Neural progenitor cell (in vitro differentiated cells): ENCODE measurements around the gene CSNK2A3. TPM values are rescaled to one million over a fixed set of nuclear protein-coding genes. Genes with fewer than 3 reads are reported as not detected.

ENCODE experiments used
- DNase-seq: peaks from one replicate; pipeline ENCODE4 v3.0.0-alpha.2; 2016; ENCODE audit warnings: low spot score
- H2AFZ ChIP-seq: fragments of 200-600 bp; sonication (generic); replicated peaks from 2 replicates; pipeline ENCODE4 v1.6.1; 2016; ENCODE audit warnings: antibody characterized with exemption
- H3F3A ChIP-seq: fragments of 200-600 bp; sonication (generic); 2 replicates; pipeline ENCODE4 v1.6.1; 2016; ENCODE audit warnings: antibody characterized with exemption, low read depth
- H3K27ac ChIP-seq: fragments of 200-600 bp; sonication (generic); 2 replicates; pipeline ENCODE4 v1.5.1; 2016; ENCODE audit warnings: mild to moderate bottlenecking
- H3K27me3 ChIP-seq: fragments of 200-600 bp; sonication (generic); 2 replicates; pipeline ENCODE4 v1.6.1; 2016; ENCODE audit warnings: mild to moderate bottlenecking, moderate library complexity
- H3K36me3 ChIP-seq: fragments of 200-600 bp; sonication (generic); 2 replicates; pipeline ENCODE4 v1.5.1; 2016
- H3K4me1 ChIP-seq: fragments of 200-600 bp; sonication (generic); 2 replicates; pipeline ENCODE4 v1.6.1; 2016; ENCODE audit warnings: mixed run types
- H3K4me2 ChIP-seq: fragments of 200-600 bp; sonication (generic); 2 replicates; pipeline ENCODE4 v1.6.1; 2016
- H3K4me3 ChIP-seq: fragments of 200-600 bp; sonication (generic); 2 replicates; pipeline ENCODE4 v1.5.1; 2016
- H3K79me2 ChIP-seq: fragments of 200-600 bp; sonication (generic); 2 replicates; pipeline ENCODE4 v1.6.1; 2016; ENCODE audit warnings: low read depth
- H3K9ac ChIP-seq: fragments of 200-600 bp; sonication (generic); 2 replicates; pipeline ENCODE4 v1.6.1; 2016
- H3K9me3 ChIP-seq: fragments of 200-600 bp; sonication (generic); 2 replicates; pipeline ENCODE4 v1.5.1; 2016; ENCODE audit warnings: low read depth
- H4K20me1 ChIP-seq: fragments of 200-600 bp; sonication (generic); 2 replicates; pipeline ENCODE4 v1.6.1; 2016; ENCODE audit warnings: low read depth
- H3K27ac Mint-ChIP-seq: 3 replicates; pipeline ENCODE4 v1.8.0; 2021; ENCODE audit warnings: mixed read lengths
- H3K27me3 Mint-ChIP-seq: 2 replicates; pipeline ENCODE4 v1.8.0; 2022; ENCODE audit warnings: low read depth, mild to moderate bottlenecking, inconsistent platforms, moderate library complexity, mixed read lengths; ENCODE audit not compliant: insufficient read depth
- H3K36me3 Mint-ChIP-seq: 3 replicates; pipeline ENCODE4 v1.8.0; 2021; ENCODE audit warnings: mixed read lengths
- H3K4me1 Mint-ChIP-seq: 3 replicates; pipeline ENCODE4 v1.8.0; 2021; ENCODE audit warnings: mixed read lengths
- H3K4me3 Mint-ChIP-seq: 3 replicates; pipeline ENCODE4 v1.8.0; 2021; ENCODE audit warnings: mild to moderate bottlenecking, moderate library complexity, mixed read lengths
- H3K9me3 Mint-ChIP-seq: 3 replicates; pipeline ENCODE4 v1.8.0; 2020; ENCODE audit warnings: mixed read lengths
- EZH2 ChIP-seq: fragments of 200-600 bp; sonication (generic); IDR thresholded peaks from 2 replicates; pipeline ENCODE4 v1.6.1; 2017; ENCODE audit warnings: antibody characterized with exemption, mild to moderate bottlenecking, moderate library complexity
- EZH2phosphoT487 ChIP-seq: fragments of 200-600 bp; sonication (generic); IDR thresholded peaks from 2 replicates; pipeline ENCODE4 v1.6.1; 2017; ENCODE audit warnings: antibody characterized with exemption
- total RNA-seq: library from RNA; depleted of rRNA; stranded (reverse); fragments of >200 nt; gene quantifications from 2 replicates; pipeline ENCODE4 v1.2.3, GENCODE V29; 2015; ENCODE audit warnings: low replicate concordance
- TF ChIP-seq, protein P1 (sequence below): fragments of 200-600 bp; sonication (generic); IDR thresholded peaks from 2 replicates; pipeline ENCODE4 v1.5.1; 2017; ENCODE audit warnings: antibody characterized with exemption, mild to moderate bottlenecking

The CSNK2A3 gene
- total RNA-seq, 1 donor from 2014 or later: 5.9 TPM

DNA sequence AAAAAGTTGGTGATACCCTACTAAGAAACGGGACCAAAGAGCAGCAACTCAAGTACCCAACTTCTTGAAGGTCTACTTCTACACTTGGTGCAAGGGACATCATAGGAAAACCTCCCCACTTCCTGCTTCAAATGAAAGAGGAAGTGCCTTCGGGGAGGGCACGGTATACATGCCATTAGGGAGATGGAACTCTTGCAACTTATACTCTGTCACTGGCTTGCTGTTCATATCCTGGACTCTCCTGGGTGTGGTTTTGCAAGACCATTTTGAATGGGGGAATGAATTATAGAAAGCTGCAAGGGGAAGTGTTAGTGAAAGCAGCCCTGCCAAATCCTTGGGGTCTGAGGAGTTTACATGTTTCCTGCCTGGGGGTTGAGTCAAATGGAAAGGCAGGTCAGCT is 41.9 kb downstream of the CSNK2A3 start:
- no peaks in the 10 kb centered on the region for H3K36me3 Mint-ChIP-seq
- Histone ChIP-seq H3K27ac (no peak overlapping the region), H3K9me3 (no peaks in the 10 kb centered on the region), H4K20me1 (no peaks in the 10 kb centered on the region), H2AFZ (no peak overlapping the region), H3F3A (no peaks in the 10 kb centered on the region), H3K79me2 (no peaks in the 10 kb centered on the region), H3K36me3 (no peaks in the 10 kb centered on the region), H3K4me1 (no peaks in the 10 kb centered on the region), H3K9ac (no peak overlapping the region), H3K4me2 (no peak overlapping the region), H3K27me3 (no peaks in the 10 kb centered on the region), H3K4me3 (no peak overlapping the region)
- peaks cover under 1% of the 10 kb centered on the region for H3K4me1 Mint-ChIP-seq
- no peak for DNase-seq
- peaks cover 2% of the 10 kb centered on the region for H3K27me3 Mint-ChIP-seq
- H3K4me3 Mint-ChIP-seq: no peak overlapping the region
- no peak overlapping the region for H3K27ac Mint-ChIP-seq
- no peaks in the 10 kb centered on the region for H3K9me3 Mint-ChIP-seq
- TF ChIP-seq, protein P1, sequence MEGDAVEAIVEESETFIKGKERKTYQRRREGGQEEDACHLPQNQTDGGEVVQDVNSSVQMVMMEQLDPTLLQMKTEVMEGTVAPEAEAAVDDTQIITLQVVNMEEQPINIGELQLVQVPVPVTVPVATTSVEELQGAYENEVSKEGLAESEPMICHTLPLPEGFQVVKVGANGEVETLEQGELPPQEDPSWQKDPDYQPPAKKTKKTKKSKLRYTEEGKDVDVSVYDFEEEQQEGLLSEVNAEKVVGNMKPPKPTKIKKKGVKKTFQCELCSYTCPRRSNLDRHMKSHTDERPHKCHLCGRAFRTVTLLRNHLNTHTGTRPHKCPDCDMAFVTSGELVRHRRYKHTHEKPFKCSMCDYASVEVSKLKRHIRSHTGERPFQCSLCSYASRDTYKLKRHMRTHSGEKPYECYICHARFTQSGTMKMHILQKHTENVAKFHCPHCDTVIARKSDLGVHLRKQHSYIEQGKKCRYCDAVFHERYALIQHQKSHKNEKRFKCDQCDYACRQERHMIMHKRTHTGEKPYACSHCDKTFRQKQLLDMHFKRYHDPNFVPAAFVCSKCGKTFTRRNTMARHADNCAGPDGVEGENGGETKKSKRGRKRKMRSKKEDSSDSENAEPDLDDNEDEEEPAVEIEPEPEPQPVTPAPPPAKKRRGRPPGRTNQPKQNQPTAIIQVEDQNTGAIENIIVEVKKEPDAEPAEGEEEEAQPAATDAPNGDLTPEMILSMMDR: no peak
- TF ChIP-seq EZH2phosphoT487 (no peak), EZH2 (no peak)

DNA sequence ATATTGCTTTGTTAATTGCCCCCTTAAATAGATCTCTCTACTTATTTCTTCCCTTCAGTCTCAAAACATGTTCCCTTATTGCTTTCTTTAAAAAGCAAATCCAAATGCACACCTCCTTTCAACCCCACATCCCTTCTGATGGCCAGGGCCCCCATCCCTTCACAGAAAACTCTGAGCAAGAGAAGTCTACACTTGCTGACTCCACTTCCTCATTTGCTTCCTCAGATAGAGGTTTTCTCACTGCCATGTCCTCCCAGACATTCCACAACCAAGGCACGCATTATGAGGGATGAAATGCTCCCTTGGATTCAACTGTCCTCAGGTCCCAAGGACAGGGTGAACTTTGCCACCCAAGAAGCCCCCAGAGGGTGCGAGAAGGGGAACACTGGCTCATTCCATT is 43.1 kb downstream of the CSNK2A3 start:
- Histone ChIP-seq H3K27me3 (no peaks in the 10 kb centered on the region), H3K9ac (no peak overlapping the region), H3K4me1 (no peaks in the 10 kb centered on the region), H3K9me3 (no peaks in the 10 kb centered on the region), H3K4me3 (no peak overlapping the region), H2AFZ (no peak overlapping the region), H3K4me2 (no peak overlapping the region), H3F3A (no peaks in the 10 kb centered on the region), H3K79me2 (no peaks in the 10 kb centered on the region), H4K20me1 (no peaks in the 10 kb centered on the region), H3K36me3 (no peaks in the 10 kb centered on the region), H3K27ac (no peak overlapping the region)
- Mint-ChIP-seq H3K36me3 (no peaks in the 10 kb centered on the region), H3K4me3 (no peak overlapping the region), H3K27ac (no peak overlapping the region), H3K4me1 (no peaks in the 10 kb centered on the region), H3K27me3 (peaks cover 2% of the 10 kb centered on the region), H3K9me3 (no peaks in the 10 kb centered on the region)
- TF ChIP-seq EZH2 (no peak), EZH2phosphoT487 (no peak)
- TF ChIP-seq, protein P1: no peak
- DNase-seq: no peak

GRCh38 chr11:11308249-11308648 is 44.8 kb downstream of the CSNK2A3 start:
- Histone ChIP-seq H3K9me3 (no peaks in the 10 kb centered on the region), H4K20me1 (no peaks in the 10 kb centered on the region), H3K27ac (no peak overlapping the region), H3K9ac (no peak overlapping the region), H3K36me3 (no peaks in the 10 kb centered on the region), H3F3A (no peaks in the 10 kb centered on the region), H3K4me1 (no peaks in the 10 kb centered on the region), H3K4me3 (no peak overlapping the region), H3K4me2 (no peak overlapping the region), H2AFZ (no peak overlapping the region), H3K79me2 (no peaks in the 10 kb centered on the region), H3K27me3 (no peaks in the 10 kb centered on the region)
- no peaks in the 10 kb centered on the region for H3K36me3 Mint-ChIP-seq
- no peak overlapping the region for H3K27ac Mint-ChIP-seq
- no peak for DNase-seq
- H3K4me3 Mint-ChIP-seq: no peak overlapping the region
- TF ChIP-seq EZH2phosphoT487: no peak
- TF ChIP-seq, protein P1: no peak
- TF ChIP-seq EZH2: no peak
- H3K4me1 Mint-ChIP-seq: peaks cover 1% of the 10 kb centered on the region
- H3K9me3 Mint-ChIP-seq: no peaks in the 10 kb centered on the region
- peaks cover 2% of the 10 kb centered on the region for H3K27me3 Mint-ChIP-seq
